IPS-15b (cell line): ENCODE results near the gene ZC3H18.

Source experiments
- H3K27me3 ChIP-seq: one replicate; pipeline ENCODE4 v1.6.1; 2013; ENCODE audit warnings: low read length; ENCODE audit not compliant: control insufficient read depth, insufficient read depth
- H3K36me3 ChIP-seq: one replicate; pipeline ENCODE4 v1.6.1; 2013; ENCODE audit warnings: low read length; ENCODE audit not compliant: control insufficient read depth, insufficient read depth
- H3K4me1 ChIP-seq: one replicate; pipeline ENCODE4 v1.6.1; 2013; ENCODE audit warnings: mild to moderate bottlenecking, low read length; ENCODE audit not compliant: control insufficient read depth, insufficient read depth
- H3K4me3 ChIP-seq: one replicate; pipeline ENCODE4 v1.5.1; 2013; ENCODE audit warnings: low read depth, low read length
- H3K9ac ChIP-seq: one replicate; pipeline ENCODE4 v1.6.1; 2013; ENCODE audit warnings: low read depth, mild to moderate bottlenecking, low read length
- H3K9me3 ChIP-seq: one replicate; pipeline ENCODE4 v1.6.1; 2013; ENCODE audit warnings: mild to moderate bottlenecking, low read length; ENCODE audit not compliant: control insufficient read depth, insufficient read depth

Gene ZC3H18

GRCh38 chr16:88652762-88653063 is 82.5 kb downstream of the ZC3H18 start:
- Histone ChIP-seq H3K9me3 (no peaks in the 10 kb centered on the region), H3K4me3 (no peak overlapping the region), H3K4me1 (peaks cover 4% of the 10 kb centered on the region), H3K9ac (no peak overlapping the region), H3K36me3 (peaks cover 28% of the 10 kb centered on the region), H3K27me3 (no peaks in the 10 kb centered on the region)

GRCh38 chr16:88653101-88653500 is 82.9 kb downstream of the ZC3H18 start:
- no peaks in the 10 kb centered on the region for H3K9me3 ChIP-seq
- peaks cover 4% of the 10 kb centered on the region for H3K4me1 ChIP-seq
- peaks cover 29% of the 10 kb centered on the region for H3K36me3 ChIP-seq
- no peak overlapping the region for H3K9ac ChIP-seq
- H3K4me3 ChIP-seq, result no peak overlapping the region
- no peaks in the 10 kb centered on the region for H3K27me3 ChIP-seq

- peaks cover 4% of the 10 kb centered on the region for H3K4me1 ChIP-seq
- H3K27me3 ChIP-seq, result no peaks in the 10 kb centered on the region
- H3K9ac ChIP-seq, result no peak overlapping the region
- H3K36me3 ChIP-seq, result peaks cover 31% of the 10 kb centered on the region
- no peak overlapping the region for H3K4me3 ChIP-seq
- no peaks in the 10 kb centered on the region for H3K9me3 ChIP-seq
Measured at GRCh38 chr16:88653596-88654362, 83.6 kb downstream of the ZC3H18 start.

- H3K9me3 ChIP-seq, result no peaks in the 10 kb centered on the region
- H3K27me3 ChIP-seq, result no peaks in the 10 kb centered on the region
- no peak overlapping the region for H3K4me3 ChIP-seq
- peaks cover 31% of the 10 kb centered on the region for H3K36me3 ChIP-seq
- peaks cover 4% of the 10 kb centered on the region for H3K4me1 ChIP-seq
- H3K9ac ChIP-seq, result no peak overlapping the region
Measured at GRCh38 chr16:88654363-88655052, 84.3 kb downstream of the ZC3H18 start.

DNA sequence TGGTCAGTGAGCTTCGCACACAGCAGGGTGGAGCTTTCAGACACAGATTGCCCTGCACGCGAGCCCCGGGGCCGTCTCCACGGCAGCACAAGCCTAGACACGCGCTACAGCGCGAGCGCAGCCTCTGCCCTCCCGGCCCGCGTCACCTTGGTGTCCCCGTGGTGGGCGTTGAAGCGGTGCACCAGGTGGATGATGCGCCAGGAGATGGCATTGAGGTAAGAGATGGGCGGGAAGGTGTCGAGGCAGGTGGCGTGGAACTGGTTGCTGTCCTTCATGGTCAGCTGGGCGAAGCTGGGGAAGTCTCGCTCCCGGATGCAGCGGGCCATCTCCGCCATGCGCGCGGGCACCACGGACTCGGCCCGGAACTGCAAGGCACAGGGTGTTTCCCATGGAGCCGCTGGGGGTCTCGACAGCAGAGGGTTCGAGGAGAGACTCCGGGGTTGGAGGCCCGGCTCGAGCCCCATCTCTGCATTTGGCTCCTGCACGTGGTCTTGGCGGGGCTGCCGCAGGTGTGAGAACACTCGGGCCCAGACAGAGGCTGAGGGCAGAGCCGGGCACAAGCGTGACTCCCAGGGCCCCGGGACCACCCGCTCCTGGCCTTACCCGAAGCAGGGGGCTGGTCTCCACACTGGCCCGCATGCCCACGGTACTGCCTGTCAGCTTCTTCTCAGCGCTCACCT is 85.0 kb downstream of the ZC3H18 start:
- H3K4me1 ChIP-seq, result peaks cover 4% of the 10 kb centered on the region
- no peak overlapping the region for H3K4me3 ChIP-seq
- H3K36me3 ChIP-seq, result peaks cover 31% of the 10 kb centered on the region
- H3K9me3 ChIP-seq, result no peaks in the 10 kb centered on the region
- no peaks in the 10 kb centered on the region for H3K27me3 ChIP-seq
- no peak overlapping the region for H3K9ac ChIP-seq

GRCh38 chr16:88655733-88656281 is 85.6 kb downstream of the ZC3H18 start:
- Histone ChIP-seq H3K9me3 (no peaks in the 10 kb centered on the region), H3K4me1 (peaks cover 4% of the 10 kb centered on the region), H3K36me3 (peaks cover 31% of the 10 kb centered on the region), H3K9ac (no peak overlapping the region), H3K4me3 (no peak overlapping the region), H3K27me3 (no peaks in the 10 kb centered on the region)

GRCh38 chr16:88656291-88656980 is 86.2 kb downstream of the ZC3H18 start:
- Histone ChIP-seq H3K27me3 (no peaks in the 10 kb centered on the region), H3K36me3 (peaks cover 31% of the 10 kb centered on the region), H3K9me3 (no peaks in the 10 kb centered on the region), H3K9ac (no peak overlapping the region), H3K4me3 (no peak overlapping the region), H3K4me1 (peaks cover under 1% of the 10 kb centered on the region)

DNA sequence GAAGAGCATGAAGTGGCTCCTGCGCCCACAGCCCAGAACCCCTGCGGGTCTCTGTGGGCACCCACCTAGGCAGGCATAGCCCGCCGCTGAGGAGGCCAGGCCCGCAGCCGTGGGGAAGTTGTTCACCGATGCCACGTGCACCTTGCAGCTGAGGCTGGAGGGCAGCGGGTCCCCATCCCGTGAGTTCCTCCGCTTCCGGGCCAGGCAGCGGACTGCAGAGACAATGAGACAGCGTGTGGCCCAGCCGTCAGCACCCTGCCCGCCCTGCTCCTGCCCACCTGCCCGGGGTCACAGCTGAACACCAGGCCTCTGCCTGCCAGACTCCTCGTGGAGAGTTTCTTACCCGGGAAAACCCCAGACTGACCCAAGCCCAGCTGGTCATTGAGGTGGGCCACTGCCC is 87.2 kb downstream of the ZC3H18 start:
- H3K4me1 ChIP-seq, result peaks cover 2% of the 10 kb centered on the region
- H3K36me3 ChIP-seq, result peaks cover 26% of the 10 kb centered on the region

DNA sequence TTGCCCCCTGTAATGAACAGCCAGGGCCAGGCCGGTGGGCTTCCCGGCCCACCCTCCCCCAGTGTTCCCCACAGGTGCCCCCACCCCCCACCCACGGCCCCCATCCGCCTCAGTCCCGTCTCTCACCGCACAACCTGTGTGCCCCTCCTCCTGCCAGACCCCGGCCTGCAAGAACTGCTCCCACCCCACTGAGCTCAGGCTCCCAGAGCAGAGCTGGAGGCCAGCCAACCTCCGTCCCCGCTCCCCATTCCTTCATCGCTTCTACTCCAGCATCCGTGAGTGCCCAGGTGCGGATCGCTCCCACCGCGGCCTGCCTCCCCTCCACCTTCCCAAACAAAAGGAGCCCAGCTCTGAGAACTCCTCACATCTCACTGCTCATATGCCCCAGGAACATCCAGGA is 88.5 kb downstream of the ZC3H18 start:
- H3K4me3 ChIP-seq, result no peak overlapping the region
- peaks cover 24% of the 10 kb centered on the region for H3K36me3 ChIP-seq
- no peak overlapping the region for H3K9ac ChIP-seq
- peaks cover 2% of the 10 kb centered on the region for H3K4me1 ChIP-seq
- no peaks in the 10 kb centered on the region for H3K27me3 ChIP-seq
- no peaks in the 10 kb centered on the region for H3K9me3 ChIP-seq

More for the DNA sequence above, 87.2 kb downstream of the ZC3H18 start:
- H3K9ac ChIP-seq, result no peak overlapping the region
- H3K4me3 ChIP-seq, result no peak overlapping the region
- no peaks in the 10 kb centered on the region for H3K9me3 ChIP-seq
- no peaks in the 10 kb centered on the region for H3K27me3 ChIP-seq

GRCh38 chr16:88659160-88659559 is 89.0 kb downstream of the ZC3H18 start:
- peaks cover 21% of the 10 kb centered on the region for H3K36me3 ChIP-seq
- H3K9me3 ChIP-seq, result no peaks in the 10 kb centered on the region
- H3K9ac ChIP-seq, result no peak overlapping the region
- no peaks in the 10 kb centered on the region for H3K27me3 ChIP-seq
- peaks cover 2% of the 10 kb centered on the region for H3K4me1 ChIP-seq
- H3K4me3 ChIP-seq, result no peak overlapping the region

GRCh38 chr16:88661468-88661867 is 91.3 kb downstream of the ZC3H18 start:
- peaks cover 5% of the 10 kb centered on the region for H3K36me3 ChIP-seq
- peaks cover 2% of the 10 kb centered on the region for H3K4me1 ChIP-seq
- no peaks in the 10 kb centered on the region for H3K9me3 ChIP-seq
- no peaks in the 10 kb centered on the region for H3K27me3 ChIP-seq
- no peak overlapping the region for H3K4me3 ChIP-seq
- H3K9ac ChIP-seq, result no peak overlapping the region
